ENCODE results near the gene POU2F1. TPM values are rescaled to one million over a fixed set of nuclear protein-coding genes. Genes with fewer than 3 reads are reported as not detected.
A peak's percentile ranks its signal among the peaks of the same experiment; 100 is the strongest.

The POU2F1 gene
- total RNA-seq, 1 donor from 2014 or later, result 68.0 TPM

- Histone ChIP-seq H3K9ac (no peak overlapping the region), H4K20me1 (ENCODE audit: low read depth) (no peaks in the 10 kb centered on the region), H2AFZ (replicated peaks) (peak overlapping the region; percentile 17), H3K4me1 (peaks cover 48% of the 10 kb centered on the region), H3K36me3 (no peaks in the 10 kb centered on the region), H3K4me3 (no peak overlapping the region), H3F3A (ENCODE audit: low read depth) (peaks cover 42% of the 10 kb centered on the region), H3K9me3 (ENCODE audit: low read depth) (no peaks in the 10 kb centered on the region), H3K79me2 (ENCODE audit: low read depth) (no peaks in the 10 kb centered on the region), H3K27me3 (no peaks in the 10 kb centered on the region), H3K27ac (no peak overlapping the region), H3K4me2 (peak overlapping the region; percentile 33)
- TF ChIP-seq CTCF (IDR thresholded peaks at IDR 0.05), result no peak
- no peak for TF ChIP-seq EZH2 (IDR thresholded peaks at IDR 0.05)
- no peak for TF ChIP-seq EZH2phosphoT487 (IDR thresholded peaks at IDR 0.05)
- DNase-seq (ENCODE audit: low spot score), result no peak
- no peaks in the 10 kb centered on the region for H3K36me3 Mint-ChIP-seq
- H3K4me3 Mint-ChIP-seq, result no peak overlapping the region
- no peaks in the 10 kb centered on the region for H3K9me3 Mint-ChIP-seq
- peak overlapping the region; percentile 83 for H3K27ac Mint-ChIP-seq
- H3K27me3 Mint-ChIP-seq (ENCODE audit: insufficient read depth, low read depth), result peaks cover 7% of the 10 kb centered on the region
- H3K4me1 Mint-ChIP-seq, result peaks cover 60% of the 10 kb centered on the region
These were observed 246.5 kb downstream of the POU2F1 start for GRCh38 chr1:167467126-167467710.

GRCh38 chr1:167467752-167468151, 247.1 kb downstream of the POU2F1 start:
- Mint-ChIP-seq H3K4me3 (no peak overlapping the region), H3K27ac (peak overlapping the region; percentile 83), H3K36me3 (no peaks in the 10 kb centered on the region)

GRCh38 chr1:167469280-167469965, 248.7 kb downstream of the POU2F1 start:
- DNase-seq (ENCODE audit: low spot score), result no peak
- TF ChIP-seq CTCF (IDR thresholded peaks at IDR 0.05) (no peak), EZH2 (IDR thresholded peaks at IDR 0.05) (no peak), EZH2phosphoT487 (IDR thresholded peaks at IDR 0.05) (no peak)

More at GRCh38 chr1:167467752-167468151, 247.1 kb downstream of the POU2F1 start:
- Mint-ChIP-seq H3K9me3 (no peaks in the 10 kb centered on the region), H3K4me1 (peaks cover 64% of the 10 kb centered on the region), H3K27me3 (ENCODE audit: insufficient read depth, low read depth) (peaks cover 7% of the 10 kb centered on the region)
- Histone ChIP-seq H3K4me3 (no peak overlapping the region), H4K20me1 (ENCODE audit: low read depth) (no peaks in the 10 kb centered on the region), H3K4me1 (peaks cover 49% of the 10 kb centered on the region), H3K4me2 (peak overlapping the region; percentile 33), H3K9ac (no peak overlapping the region), H3K36me3 (no peaks in the 10 kb centered on the region), H3K79me2 (ENCODE audit: low read depth) (no peaks in the 10 kb centered on the region), H3K27ac (no peak overlapping the region), H3K27me3 (no peaks in the 10 kb centered on the region), H3F3A (ENCODE audit: low read depth) (peaks cover 39% of the 10 kb centered on the region), H2AFZ (replicated peaks) (peak overlapping the region; percentile 17), H3K9me3 (ENCODE audit: low read depth) (no peaks in the 10 kb centered on the region)
- TF ChIP-seq CTCF (IDR thresholded peaks at IDR 0.05) (no peak), EZH2phosphoT487 (IDR thresholded peaks at IDR 0.05) (no peak), EZH2 (IDR thresholded peaks at IDR 0.05) (no peak)
- DNase-seq (ENCODE audit: low spot score), result no peak

More at GRCh38 chr1:167469280-167469965, 248.7 kb downstream of the POU2F1 start:
- Histone ChIP-seq H2AFZ (replicated peaks) (no peak overlapping the region), H3K27ac (no peak overlapping the region), H4K20me1 (ENCODE audit: low read depth) (no peaks in the 10 kb centered on the region), H3K4me1 (peaks cover 49% of the 10 kb centered on the region), H3F3A (ENCODE audit: low read depth) (peaks cover 23% of the 10 kb centered on the region), H3K9me3 (ENCODE audit: low read depth) (no peaks in the 10 kb centered on the region), H3K79me2 (ENCODE audit: low read depth) (no peaks in the 10 kb centered on the region), H3K4me2 (no peak overlapping the region), H3K9ac (no peak overlapping the region), H3K36me3 (no peaks in the 10 kb centered on the region), H3K4me3 (no peak overlapping the region), H3K27me3 (no peaks in the 10 kb centered on the region)
- peaks cover 4% of the 10 kb centered on the region for H3K27me3 Mint-ChIP-seq (ENCODE audit: insufficient read depth, low read depth)
- H3K4me3 Mint-ChIP-seq, result no peak overlapping the region
- peaks cover 2% of the 10 kb centered on the region for H3K36me3 Mint-ChIP-seq
- no peak overlapping the region for H3K27ac Mint-ChIP-seq
- H3K4me1 Mint-ChIP-seq, result peaks cover 64% of the 10 kb centered on the region
- no peaks in the 10 kb centered on the region for H3K9me3 Mint-ChIP-seq

Measured in neural progenitor cell (in vitro differentiated cells).